ENCODE results near the gene JARID2. TPM values are rescaled to one million over a fixed set of nuclear protein-coding genes. Genes with fewer than 3 reads are reported as not detected.

JARID2 gene
- total RNA-seq, 1 donor from 2014 or later: 24.2 TPM

GRCh38 chr6:15554728-15555100 lies 308.8 kb downstream of the JARID2 start:
- no peak overlapping the region for H3K9ac ChIP-seq (ENCODE audit: low read length)
- Mint-ChIP-seq H3K9me3 (ENCODE audit: unreplicated experiment) (no peaks in the 10 kb centered on the region), H3K4me1 (ENCODE audit: low read depth, unreplicated experiment) (peaks cover 14% of the 10 kb centered on the region)

GRCh38 chr6:15555101-15556038 lies 309.5 kb downstream of the JARID2 start:
- Histone ChIP-seq H3K4me2 (ENCODE audit: low read length) (no peak overlapping the region), H3K79me2 (ENCODE audit: insufficient read depth, low read length) (no peaks in the 10 kb centered on the region), H3K4me1 (ENCODE audit: insufficient read depth, low read length) (no peaks in the 10 kb centered on the region), H3K27ac (ENCODE audit: low read depth, low read length) (no peak overlapping the region), H3K9me3 (ENCODE audit: insufficient read depth, low read depth, low read length) (no peaks in the 10 kb centered on the region), H3K4me3 (ENCODE audit: insufficient read depth, low read depth, low read length) (no peak overlapping the region), H3K36me3 (ENCODE audit: insufficient read depth, low read length) (no peaks in the 10 kb centered on the region), H3K27me3 (ENCODE audit: insufficient read depth, low read length) (no peaks in the 10 kb centered on the region), H3K9ac (ENCODE audit: low read length) (no peak overlapping the region), H4K20me1 (ENCODE audit: insufficient read depth, low read length) (peaks cover 9% of the 10 kb centered on the region), H2AFZ (ENCODE audit: low read depth, low read length) (no peak overlapping the region)
- Mint-ChIP-seq H3K27ac (ENCODE audit: unreplicated experiment) (no peak overlapping the region), H3K9me3 (ENCODE audit: unreplicated experiment) (no peaks in the 10 kb centered on the region), H3K27me3 (ENCODE audit: low read depth, unreplicated experiment) (no peaks in the 10 kb centered on the region), H3K36me3 (ENCODE audit: low read depth, unreplicated experiment) (no peaks in the 10 kb centered on the region), H3K4me1 (ENCODE audit: low read depth, unreplicated experiment) (peaks cover 14% of the 10 kb centered on the region), H3K4me3 (ENCODE audit: unreplicated experiment) (no peak overlapping the region)
- FAIRE-seq (no peak), DNase-seq (ENCODE audit: low read depth) (no peak)
- TF ChIP-seq EZH2 (IDR thresholded peaks at IDR 0.05; ENCODE audit: insufficient read depth, low read length): no peak
- TF ChIP-seq CTCF (IDR thresholded peaks at IDR 0.05; ENCODE audit: insufficient read depth, low read depth, low read length): no peak

More at GRCh38 chr6:15554728-15555100, 308.8 kb downstream of the JARID2 start:
- no peaks in the 10 kb centered on the region for H3K36me3 Mint-ChIP-seq (ENCODE audit: low read depth, unreplicated experiment)
- no peaks in the 10 kb centered on the region for H3K4me1 ChIP-seq (ENCODE audit: insufficient read depth, low read length)
- H3K79me2 ChIP-seq (ENCODE audit: insufficient read depth, low read length): no peaks in the 10 kb centered on the region
- TF ChIP-seq EZH2 (IDR thresholded peaks at IDR 0.05; ENCODE audit: insufficient read depth, low read length): no peak
- no peak for TF ChIP-seq CTCF (IDR thresholded peaks at IDR 0.05; ENCODE audit: insufficient read depth, low read depth, low read length)
- H3K27me3 Mint-ChIP-seq (ENCODE audit: low read depth, unreplicated experiment): no peaks in the 10 kb centered on the region
- H3K9me3 ChIP-seq (ENCODE audit: insufficient read depth, low read depth, low read length): no peaks in the 10 kb centered on the region
- H3K27ac Mint-ChIP-seq (ENCODE audit: unreplicated experiment): no peak overlapping the region
- H3K4me3 ChIP-seq (ENCODE audit: insufficient read depth, low read depth, low read length): no peak overlapping the region
- FAIRE-seq: no peak
- DNase-seq (ENCODE audit: low read depth): no peak
- no peak overlapping the region for H3K4me2 ChIP-seq (ENCODE audit: low read length)
- H3K27ac ChIP-seq (ENCODE audit: low read depth, low read length): no peak overlapping the region
- no peak overlapping the region for H2AFZ ChIP-seq (ENCODE audit: low read depth, low read length)
- H3K27me3 ChIP-seq (ENCODE audit: insufficient read depth, low read length): no peaks in the 10 kb centered on the region
- H4K20me1 ChIP-seq (ENCODE audit: insufficient read depth, low read length): peaks cover 9% of the 10 kb centered on the region
- no peaks in the 10 kb centered on the region for H3K36me3 ChIP-seq (ENCODE audit: insufficient read depth, low read length)
- no peak overlapping the region for H3K4me3 Mint-ChIP-seq (ENCODE audit: unreplicated experiment)

GRCh38 chr6:15556711-15557110 lies 310.8 kb downstream of the JARID2 start:
- Histone ChIP-seq H3K9ac (ENCODE audit: low read length) (no peak overlapping the region), H3K27me3 (ENCODE audit: insufficient read depth, low read length) (no peaks in the 10 kb centered on the region), H2AFZ (ENCODE audit: low read depth, low read length) (no peak overlapping the region), H4K20me1 (ENCODE audit: insufficient read depth, low read length) (peaks cover 4% of the 10 kb centered on the region), H3K36me3 (ENCODE audit: insufficient read depth, low read length) (no peaks in the 10 kb centered on the region), H3K4me3 (ENCODE audit: insufficient read depth, low read depth, low read length) (no peak overlapping the region), H3K79me2 (ENCODE audit: insufficient read depth, low read length) (no peaks in the 10 kb centered on the region), H3K27ac (ENCODE audit: low read depth, low read length) (no peak overlapping the region), H3K4me1 (ENCODE audit: insufficient read depth, low read length) (no peaks in the 10 kb centered on the region), H3K4me2 (ENCODE audit: low read length) (no peak overlapping the region), H3K9me3 (ENCODE audit: insufficient read depth, low read depth, low read length) (no peaks in the 10 kb centered on the region)
- DNase-seq (ENCODE audit: low read depth) (no peak), FAIRE-seq (no peak)
- no peaks in the 10 kb centered on the region for H3K27me3 Mint-ChIP-seq (ENCODE audit: low read depth, unreplicated experiment)
- H3K4me3 Mint-ChIP-seq (ENCODE audit: unreplicated experiment): no peak overlapping the region
- H3K27ac Mint-ChIP-seq (ENCODE audit: unreplicated experiment): no peak overlapping the region
- no peaks in the 10 kb centered on the region for H3K36me3 Mint-ChIP-seq (ENCODE audit: low read depth, unreplicated experiment)
- no peaks in the 10 kb centered on the region for H3K9me3 Mint-ChIP-seq (ENCODE audit: unreplicated experiment)
- peaks cover 8% of the 10 kb centered on the region for H3K4me1 Mint-ChIP-seq (ENCODE audit: low read depth, unreplicated experiment)
- no peak for TF ChIP-seq EZH2 (IDR thresholded peaks at IDR 0.05; ENCODE audit: insufficient read depth, low read length)
- no peak for TF ChIP-seq CTCF (IDR thresholded peaks at IDR 0.05; ENCODE audit: insufficient read depth, low read depth, low read length)
